ENCODE results near the gene GRIN2A. TPM values are rescaled to one million over a fixed set of nuclear protein-coding genes. Genes with fewer than 3 reads are reported as not detected.

GRIN2A gene
- total and polyA plus RNA-seq, 2 of the 13 experiments (the other 11 are each of a cell fraction or from before 2014, with no cell fraction given) = not detected

DNA sequence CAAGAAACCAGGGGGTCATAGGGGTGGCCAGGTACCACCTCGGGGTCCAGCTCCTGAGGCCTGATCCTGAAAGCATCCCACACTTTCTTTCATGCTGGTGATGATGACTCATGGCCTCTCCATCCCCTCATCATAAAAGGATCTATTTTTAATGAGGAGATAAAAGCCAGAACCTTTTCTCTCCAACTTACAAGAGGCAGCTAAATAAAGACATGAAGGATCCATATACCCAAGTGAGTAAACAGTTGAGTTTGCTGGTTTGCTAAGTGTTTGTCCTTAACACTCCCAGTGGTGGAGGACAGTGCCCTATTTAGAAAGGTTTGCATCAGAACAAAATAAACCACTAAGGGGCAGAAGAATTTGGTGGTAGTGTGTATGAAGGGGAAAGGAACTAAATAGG lies 383.8 kb downstream of the GRIN2A start:
- no peaks in the 10 kb centered on the region for H3K79me2 ChIP-seq (ENCODE audit: insufficient read depth, low read length)
- no peaks in the 10 kb centered on the region for H3K36me3 ChIP-seq (replicated peaks in 1 of 2; ENCODE audit: control insufficient read depth in 1 of 2, insufficient read depth in 2 of 2, low read length in 2 of 2)
- WGBS (ENCODE audit: low lambda C conversion rate) = 0% methylated on average over 1 of the region's 1 CpG
- H3K4me2 ChIP-seq (ENCODE audit: low read depth, low read length) = no peak overlapping the region
- H3K4me3 ChIP-seq (replicated peaks in 1 of 3; ENCODE audit: insufficient read depth in 1 of 3, low read depth in 2 of 3, low read length in 3 of 3) = no peak overlapping the region
- ATAC-seq (no peak), FAIRE-seq (no peak), DNase-seq (ENCODE audit: low spot score) (no peak)
- CTCF ChIA-PET (ENCODE audit: low intra/inter-chr PET ratio, low total read pairs) = no interaction called here
- no TSS peak for BruUV-seq (replicated peaks)
- H2AFZ ChIP-seq (ENCODE audit: low read length) = no peak overlapping the region
- in situ Hi-C loops (cut with HindIII; ENCODE audit: extremely low pct_ligation_motif_present, low pct_unique_long_range_greater_than_20kb) = no loop called here
- peaks cover 2 to 9% of the 10 kb centered on the region in 2 experiments; a peak in 2 of 5 replicates for H3K27me3 ChIP-seq (ENCODE audit: control insufficient read depth in 1 of 2, insufficient read depth in 2 of 2, low read length in 2 of 2)
- TF ChIP-seq, protein P1, sequence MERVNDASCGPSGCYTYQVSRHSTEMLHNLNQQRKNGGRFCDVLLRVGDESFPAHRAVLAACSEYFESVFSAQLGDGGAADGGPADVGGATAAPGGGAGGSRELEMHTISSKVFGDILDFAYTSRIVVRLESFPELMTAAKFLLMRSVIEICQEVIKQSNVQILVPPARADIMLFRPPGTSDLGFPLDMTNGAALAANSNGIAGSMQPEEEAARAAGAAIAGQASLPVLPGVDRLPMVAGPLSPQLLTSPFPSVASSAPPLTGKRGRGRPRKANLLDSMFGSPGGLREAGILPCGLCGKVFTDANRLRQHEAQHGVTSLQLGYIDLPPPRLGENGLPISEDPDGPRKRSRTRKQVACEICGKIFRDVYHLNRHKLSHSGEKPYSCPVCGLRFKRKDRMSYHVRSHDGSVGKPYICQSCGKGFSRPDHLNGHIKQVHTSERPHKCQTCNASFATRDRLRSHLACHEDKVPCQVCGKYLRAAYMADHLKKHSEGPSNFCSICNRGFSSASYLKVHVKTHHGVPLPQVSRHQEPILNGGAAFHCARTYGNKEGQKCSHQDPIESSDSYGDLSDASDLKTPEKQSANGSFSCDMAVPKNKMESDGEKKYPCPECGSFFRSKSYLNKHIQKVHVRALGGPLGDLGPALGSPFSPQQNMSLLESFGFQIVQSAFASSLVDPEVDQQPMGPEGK (CRISPR knock-in tag; IDR thresholded peaks at IDR 0.05) = no peak
- TF ChIP-seq, protein P2, sequence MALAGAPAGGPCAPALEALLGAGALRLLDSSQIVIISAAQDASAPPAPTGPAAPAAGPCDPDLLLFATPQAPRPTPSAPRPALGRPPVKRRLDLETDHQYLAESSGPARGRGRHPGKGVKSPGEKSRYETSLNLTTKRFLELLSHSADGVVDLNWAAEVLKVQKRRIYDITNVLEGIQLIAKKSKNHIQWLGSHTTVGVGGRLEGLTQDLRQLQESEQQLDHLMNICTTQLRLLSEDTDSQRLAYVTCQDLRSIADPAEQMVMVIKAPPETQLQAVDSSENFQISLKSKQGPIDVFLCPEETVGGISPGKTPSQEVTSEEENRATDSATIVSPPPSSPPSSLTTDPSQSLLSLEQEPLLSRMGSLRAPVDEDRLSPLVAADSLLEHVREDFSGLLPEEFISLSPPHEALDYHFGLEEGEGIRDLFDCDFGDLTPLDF (CRISPR knock-in tag; IDR thresholded peaks at IDR 0.05) = no peak
- TF ChIP-seq ZNF614 (CRISPR knock-in tag; IDR thresholded peaks at IDR 0.05; ENCODE audit: borderline replicate concordance) (no peak), CHCHD3 (CRISPR knock-in tag; IDR thresholded peaks at IDR 0.05) (no peak), ZNF451 (CRISPR knock-in tag; IDR thresholded peaks at IDR 0.05) (no peak), TMF1 (CRISPR knock-in tag; IDR thresholded peaks at IDR 0.05; ENCODE audit: low read depth) (no peak), SP5 (CRISPR knock-in tag; IDR thresholded peaks at IDR 0.05; ENCODE audit: borderline replicate concordance, low read depth) (no peak)
- TF ChIP-seq, protein P3, sequence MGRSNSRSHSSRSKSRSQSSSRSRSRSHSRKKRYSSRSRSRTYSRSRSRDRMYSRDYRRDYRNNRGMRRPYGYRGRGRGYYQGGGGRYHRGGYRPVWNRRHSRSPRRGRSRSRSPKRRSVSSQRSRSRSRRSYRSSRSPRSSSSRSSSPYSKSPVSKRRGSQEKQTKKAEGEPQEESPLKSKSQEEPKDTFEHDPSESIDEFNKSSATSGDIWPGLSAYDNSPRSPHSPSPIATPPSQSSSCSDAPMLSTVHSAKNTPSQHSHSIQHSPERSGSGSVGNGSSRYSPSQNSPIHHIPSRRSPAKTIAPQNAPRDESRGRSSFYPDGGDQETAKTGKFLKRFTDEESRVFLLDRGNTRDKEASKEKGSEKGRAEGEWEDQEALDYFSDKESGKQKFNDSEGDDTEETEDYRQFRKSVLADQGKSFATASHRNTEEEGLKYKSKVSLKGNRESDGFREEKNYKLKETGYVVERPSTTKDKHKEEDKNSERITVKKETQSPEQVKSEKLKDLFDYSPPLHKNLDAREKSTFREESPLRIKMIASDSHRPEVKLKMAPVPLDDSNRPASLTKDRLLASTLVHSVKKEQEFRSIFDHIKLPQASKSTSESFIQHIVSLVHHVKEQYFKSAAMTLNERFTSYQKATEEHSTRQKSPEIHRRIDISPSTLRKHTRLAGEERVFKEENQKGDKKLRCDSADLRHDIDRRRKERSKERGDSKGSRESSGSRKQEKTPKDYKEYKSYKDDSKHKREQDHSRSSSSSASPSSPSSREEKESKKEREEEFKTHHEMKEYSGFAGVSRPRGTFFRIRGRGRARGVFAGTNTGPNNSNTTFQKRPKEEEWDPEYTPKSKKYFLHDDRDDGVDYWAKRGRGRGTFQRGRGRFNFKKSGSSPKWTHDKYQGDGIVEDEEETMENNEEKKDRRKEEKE (IDR thresholded peaks at IDR 0.05) = no peak
- TF ChIP-seq, protein P4, sequence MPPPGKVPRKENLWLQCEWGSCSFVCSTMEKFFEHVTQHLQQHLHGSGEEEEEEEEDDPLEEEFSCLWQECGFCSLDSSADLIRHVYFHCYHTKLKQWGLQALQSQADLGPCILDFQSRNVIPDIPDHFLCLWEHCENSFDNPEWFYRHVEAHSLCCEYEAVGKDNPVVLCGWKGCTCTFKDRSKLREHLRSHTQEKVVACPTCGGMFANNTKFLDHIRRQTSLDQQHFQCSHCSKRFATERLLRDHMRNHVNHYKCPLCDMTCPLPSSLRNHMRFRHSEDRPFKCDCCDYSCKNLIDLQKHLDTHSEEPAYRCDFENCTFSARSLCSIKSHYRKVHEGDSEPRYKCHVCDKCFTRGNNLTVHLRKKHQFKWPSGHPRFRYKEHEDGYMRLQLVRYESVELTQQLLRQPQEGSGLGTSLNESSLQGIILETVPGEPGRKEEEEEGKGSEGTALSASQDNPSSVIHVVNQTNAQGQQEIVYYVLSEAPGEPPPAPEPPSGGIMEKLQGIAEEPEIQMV (CRISPR knock-in tag; IDR thresholded peaks at IDR 0.05; ENCODE audit: low read depth) = no peak
- no peak overlapping the region for H3K9ac ChIP-seq (ENCODE audit: insufficient read depth, low read depth, low read length)
- POLR2A ChIA-PET = no interaction called here
- intact Hi-C loops (cut with micrococcal nuclease; ENCODE audit: unreplicated experiment) = no loop called here
- H4K20me1 ChIP-seq (ENCODE audit: insufficient read depth, low read length) = no peaks in the 10 kb centered on the region
- no peak overlapping the region for H3K27ac ChIP-seq (ENCODE audit: extremely low read length, insufficient read depth, low read length)
- no peaks in the 10 kb centered on the region for H3K9me3 ChIP-seq (ENCODE audit: low read length)
- no peaks in the 10 kb centered on the region for H3K4me1 ChIP-seq (ENCODE audit: insufficient read depth, low read length)

Data from HepG2 (cell line).